Cardiac fibroblast (primary cell): ENCODE results near the gene SIVA1.

ENCODE experiments used
- DNase-seq, 2 donors: peaks; one replicate each; pipeline versions ENCODE4 v3.0.0 to v3.0.0-alpha.2; 2010; ENCODE audit warnings: low read depth in 2 of 2
- H3K4me3 ChIP-seq, 2 donors: replicated peaks in 1 of 2; 1 replicate in 1 of 2; 2 replicates in 1 of 2; pipeline ENCODE4 v1.5.1; 2011; ENCODE audit warnings: low read depth in 2 of 2, low read length in 2 of 2, mild to moderate bottlenecking in 2 of 2, moderate library complexity in 1 of 2
- TF ChIP-seq, protein P1 (sequence below): IDR thresholded peaks from one replicate; pipeline ENCODE4 v1.5.1; 2011; ENCODE audit warnings: low read depth, mild to moderate bottlenecking, low read length, inconsistent platforms

SIVA1 gene

DNA sequence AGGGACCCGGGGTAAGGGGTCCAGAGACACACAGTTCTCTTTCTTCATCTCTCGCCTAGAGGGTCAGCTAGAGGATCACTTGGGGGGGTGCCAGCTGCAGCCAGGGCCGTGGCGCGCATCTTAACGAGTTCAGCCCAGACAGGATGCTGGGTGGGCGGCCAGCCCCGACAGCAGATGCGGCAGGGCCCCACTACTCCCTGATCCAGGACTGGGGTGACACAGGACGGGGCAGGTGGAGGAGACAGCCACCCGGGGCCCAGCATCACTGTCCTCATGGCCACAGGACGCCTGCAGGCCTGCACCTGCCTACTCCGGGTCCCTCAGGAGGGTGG is 29.8 kb downstream of the SIVA1 start:
- no peak overlapping the region for H3K4me3 ChIP-seq
- TF ChIP-seq, protein P1, sequence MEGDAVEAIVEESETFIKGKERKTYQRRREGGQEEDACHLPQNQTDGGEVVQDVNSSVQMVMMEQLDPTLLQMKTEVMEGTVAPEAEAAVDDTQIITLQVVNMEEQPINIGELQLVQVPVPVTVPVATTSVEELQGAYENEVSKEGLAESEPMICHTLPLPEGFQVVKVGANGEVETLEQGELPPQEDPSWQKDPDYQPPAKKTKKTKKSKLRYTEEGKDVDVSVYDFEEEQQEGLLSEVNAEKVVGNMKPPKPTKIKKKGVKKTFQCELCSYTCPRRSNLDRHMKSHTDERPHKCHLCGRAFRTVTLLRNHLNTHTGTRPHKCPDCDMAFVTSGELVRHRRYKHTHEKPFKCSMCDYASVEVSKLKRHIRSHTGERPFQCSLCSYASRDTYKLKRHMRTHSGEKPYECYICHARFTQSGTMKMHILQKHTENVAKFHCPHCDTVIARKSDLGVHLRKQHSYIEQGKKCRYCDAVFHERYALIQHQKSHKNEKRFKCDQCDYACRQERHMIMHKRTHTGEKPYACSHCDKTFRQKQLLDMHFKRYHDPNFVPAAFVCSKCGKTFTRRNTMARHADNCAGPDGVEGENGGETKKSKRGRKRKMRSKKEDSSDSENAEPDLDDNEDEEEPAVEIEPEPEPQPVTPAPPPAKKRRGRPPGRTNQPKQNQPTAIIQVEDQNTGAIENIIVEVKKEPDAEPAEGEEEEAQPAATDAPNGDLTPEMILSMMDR: no peak
- no peak for DNase-seq

DNA sequence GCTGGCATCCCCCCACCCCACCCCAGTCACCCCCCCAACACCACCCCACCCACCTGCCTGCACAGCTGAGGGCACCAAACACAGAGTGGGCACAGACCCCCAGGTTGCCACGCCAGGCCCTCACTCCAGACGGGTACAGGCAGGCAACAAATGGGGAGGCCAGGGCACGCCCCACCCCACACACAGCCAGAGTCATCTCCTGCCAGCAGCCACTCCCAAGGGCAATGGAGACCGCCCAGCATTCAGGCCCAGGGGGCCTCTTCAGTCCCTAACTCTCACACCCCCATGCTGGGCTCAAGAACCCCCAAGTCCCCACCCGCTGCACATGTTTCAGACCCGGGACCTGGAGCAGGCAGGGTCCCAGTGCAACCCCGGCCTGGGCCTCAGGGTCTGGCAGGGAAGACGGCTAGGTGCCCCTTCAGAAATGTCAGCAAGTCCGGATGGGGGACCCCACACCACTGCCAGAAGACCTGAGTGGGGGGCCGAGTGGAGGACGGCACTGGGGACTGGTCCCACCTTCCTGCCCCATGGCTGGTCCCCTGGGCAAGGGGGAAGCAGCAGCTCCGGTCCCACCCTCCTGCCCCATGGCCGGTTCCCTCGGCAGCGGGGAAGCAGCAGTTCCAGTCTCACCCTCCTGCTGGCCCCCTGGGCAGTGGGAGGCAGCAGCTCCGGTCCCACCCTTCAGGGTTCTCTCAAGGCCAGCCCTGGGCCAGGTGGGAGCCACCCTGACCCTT is 30.7 kb downstream of the SIVA1 start:
- H3K4me3 ChIP-seq: no peak overlapping the region
- no peak for DNase-seq
- TF ChIP-seq, protein P1: no peak

DNA sequence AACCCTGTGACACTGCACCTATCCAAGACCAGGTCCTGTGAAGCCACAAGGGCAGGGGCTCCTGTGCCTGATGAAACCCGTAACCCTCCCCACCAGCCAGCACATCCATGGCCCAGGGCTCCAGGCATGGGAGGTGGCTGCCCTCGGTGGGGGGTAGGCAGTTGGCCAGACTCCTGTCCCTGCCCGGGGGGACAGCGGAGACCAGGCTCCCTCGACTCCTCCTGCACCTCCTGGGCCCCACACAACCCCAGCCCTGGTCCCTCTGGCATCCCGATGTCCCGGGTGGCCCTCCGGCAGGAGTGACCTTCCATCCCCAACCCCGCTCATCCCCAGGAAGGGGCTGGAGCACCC is 31.2 kb downstream of the SIVA1 start:
- DNase-seq: no peak
- TF ChIP-seq, protein P1: no peak
- H3K4me3 ChIP-seq: no peak overlapping the region

DNA sequence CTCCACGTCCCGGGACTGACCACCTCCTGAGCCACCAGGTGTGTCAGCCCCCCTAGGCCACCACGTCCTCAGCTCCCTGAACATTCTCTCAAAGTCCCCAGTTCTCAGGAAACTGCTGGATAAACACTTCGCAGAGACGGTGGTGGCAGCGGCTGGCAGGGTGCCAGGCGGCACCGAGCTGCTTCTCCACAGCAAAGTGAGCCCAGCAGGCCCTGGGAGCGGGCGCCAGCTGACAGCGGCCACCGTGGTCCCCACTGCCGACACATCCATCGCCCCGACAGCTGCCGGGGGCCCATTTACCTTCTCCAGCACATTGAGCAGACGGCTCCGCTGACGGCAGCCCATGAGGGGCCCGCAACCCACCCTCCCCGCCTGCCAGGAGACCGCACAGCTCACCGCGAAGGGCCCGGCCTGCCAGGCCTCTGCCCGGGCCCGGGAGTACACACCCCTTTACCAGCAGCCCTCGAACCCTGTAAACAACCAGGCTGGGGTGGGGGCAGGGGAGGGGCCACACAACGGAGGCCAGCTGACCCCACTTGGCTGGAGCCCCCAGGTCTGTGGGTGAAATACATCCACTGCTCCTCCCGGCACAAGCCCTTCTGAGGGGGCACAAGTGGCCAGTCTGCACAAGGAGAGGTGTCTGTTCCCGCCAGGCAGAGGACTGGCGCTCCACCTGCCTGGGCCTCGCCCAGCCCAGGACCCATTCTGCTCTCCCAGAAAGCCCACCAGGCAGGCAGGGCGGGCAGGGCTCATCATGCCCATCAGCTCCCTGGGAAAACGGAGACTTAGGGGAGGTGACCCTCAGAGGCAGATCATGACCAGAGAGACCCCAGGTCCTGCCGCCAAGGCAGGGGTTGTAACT is 32.1 kb downstream of the SIVA1 start:
- H3K4me3 ChIP-seq: no peak overlapping the region
- no peak for DNase-seq
- TF ChIP-seq, protein P1: no peak

DNA sequence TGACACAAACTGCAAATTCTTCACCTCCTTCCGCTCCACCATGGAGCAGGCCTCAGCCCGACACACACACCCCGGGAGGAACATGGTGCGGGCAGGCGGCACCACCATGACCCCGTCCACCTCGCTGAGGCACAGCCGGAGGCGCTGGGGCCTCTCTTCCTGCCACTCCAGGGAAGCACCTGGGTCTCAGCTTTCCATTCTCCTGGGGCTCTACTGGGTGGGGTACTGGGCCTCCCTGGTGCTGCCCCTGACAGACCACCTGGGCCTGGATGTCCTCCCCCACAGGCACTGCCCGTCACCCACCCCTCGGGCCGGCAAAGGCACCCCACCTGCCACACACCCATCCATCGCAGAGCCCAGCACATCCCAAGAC is 32.7 kb downstream of the SIVA1 start:
- no peak for DNase-seq
- H3K4me3 ChIP-seq: no peak overlapping the region
- TF ChIP-seq, protein P1: no peak

DNA sequence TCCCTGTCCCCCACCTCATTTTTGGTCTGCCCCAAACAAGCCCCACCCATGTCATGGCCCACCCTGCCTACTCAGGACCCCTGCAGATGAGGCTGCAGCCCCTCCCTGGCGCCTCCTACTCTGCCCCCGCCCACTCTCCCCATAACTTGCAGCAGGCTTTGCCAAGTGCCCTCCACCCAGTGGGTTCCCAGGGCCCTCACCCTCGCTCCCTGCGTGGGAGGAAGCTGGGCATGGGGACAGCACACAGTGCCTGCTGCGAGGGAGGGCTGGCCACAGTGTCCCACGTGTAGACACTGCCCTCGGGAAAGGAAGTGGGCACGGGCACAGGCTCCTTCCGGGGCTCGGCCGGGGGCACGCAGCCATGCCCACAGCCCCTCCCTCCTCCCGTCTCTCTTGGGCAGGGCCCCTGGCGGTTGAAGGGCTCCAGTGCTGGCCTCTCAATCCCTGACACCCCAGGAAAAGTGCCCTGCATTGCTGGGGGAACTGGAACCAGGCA is 33.2 kb downstream of the SIVA1 start:
- TF ChIP-seq, protein P1: no peak
- no peak for DNase-seq
- no peak overlapping the region for H3K4me3 ChIP-seq
